Testis (tissue), 2 donors: ENCODE measurements around the gene DCAF12.

Source experiments
- CTCF ChIP-seq, 3 experiments: fragments of 450-650 bp in 2 of 3; fragments of 200-600 bp in 1 of 3; sonication (generic) in 1 of 3; IDR thresholded peaks; one replicate each; pipeline ENCODE4 v1.5.1; 2016 to 2019; ENCODE audit warnings: antibody characterized with exemption in 3 of 3, mild to moderate bottlenecking in 2 of 3, moderate library complexity in 1 of 3
- POLR2A ChIP-seq: fragments of 450-650 bp; IDR thresholded peaks from one replicate; pipeline ENCODE4 v1.6.1; 2017; ENCODE audit warnings: antibody characterized with exemption, mild to moderate bottlenecking, moderate library complexity

- no peak for TF ChIP-seq CTCF (IDR thresholded peaks at IDR 0.05)
- TF ChIP-seq POLR2A, result no peak
Observed at GRCh38 chr9:34123682-34124081, 2.8 kb downstream of the DCAF12 start.
